ENCODE measurements around the gene METRN. TPM values are rescaled to one million over a fixed set of nuclear protein-coding genes. Genes with fewer than 3 reads are reported as not detected.

METRN gene
- total RNA-seq, 1 donor from 2014 or later = 60.4 TPM

DNA sequence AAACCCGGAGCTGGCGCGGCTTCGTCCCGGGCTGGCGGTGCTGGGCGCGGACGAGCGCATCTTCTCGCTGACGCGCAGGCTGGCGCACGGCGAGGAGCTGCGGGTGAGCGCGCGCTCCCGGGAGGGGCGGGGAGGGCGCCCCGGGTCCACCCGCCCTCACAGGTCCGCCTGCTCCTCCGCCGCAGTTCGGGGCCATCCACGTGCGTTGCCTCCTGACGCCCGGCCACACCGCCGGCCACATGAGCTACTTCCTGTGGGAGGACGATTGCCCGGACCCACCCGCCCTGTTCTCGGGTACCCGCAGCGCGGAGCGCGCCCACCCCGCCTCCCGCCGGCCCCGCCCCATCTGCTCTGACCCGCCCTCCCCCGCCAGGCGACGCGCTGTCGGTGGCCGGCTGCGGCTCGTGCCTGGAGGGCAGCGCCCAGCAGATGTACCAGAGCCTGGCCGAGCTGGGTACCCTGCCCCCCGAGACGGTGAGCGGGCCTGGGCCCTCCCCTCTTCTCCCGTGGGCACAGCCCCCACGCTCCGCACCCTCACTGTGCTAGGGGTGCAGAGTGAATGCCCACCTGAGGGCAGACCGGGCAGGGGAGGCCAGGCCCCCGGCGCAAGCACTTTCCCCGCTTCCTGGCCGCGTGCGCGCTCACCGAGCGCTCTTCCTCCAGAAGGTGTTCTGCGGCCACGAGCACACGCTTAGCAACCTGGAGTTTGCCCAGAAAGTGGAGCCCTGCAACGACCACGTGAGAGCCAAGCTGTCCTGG, 13.4 kb downstream of the METRN start:
- DNase-seq (ENCODE audit: missing footprints) (no peak), ATAC-seq (peak; percentile 25)
- intact Hi-C loops (cut with DNase I) = no loop called here

DNA sequence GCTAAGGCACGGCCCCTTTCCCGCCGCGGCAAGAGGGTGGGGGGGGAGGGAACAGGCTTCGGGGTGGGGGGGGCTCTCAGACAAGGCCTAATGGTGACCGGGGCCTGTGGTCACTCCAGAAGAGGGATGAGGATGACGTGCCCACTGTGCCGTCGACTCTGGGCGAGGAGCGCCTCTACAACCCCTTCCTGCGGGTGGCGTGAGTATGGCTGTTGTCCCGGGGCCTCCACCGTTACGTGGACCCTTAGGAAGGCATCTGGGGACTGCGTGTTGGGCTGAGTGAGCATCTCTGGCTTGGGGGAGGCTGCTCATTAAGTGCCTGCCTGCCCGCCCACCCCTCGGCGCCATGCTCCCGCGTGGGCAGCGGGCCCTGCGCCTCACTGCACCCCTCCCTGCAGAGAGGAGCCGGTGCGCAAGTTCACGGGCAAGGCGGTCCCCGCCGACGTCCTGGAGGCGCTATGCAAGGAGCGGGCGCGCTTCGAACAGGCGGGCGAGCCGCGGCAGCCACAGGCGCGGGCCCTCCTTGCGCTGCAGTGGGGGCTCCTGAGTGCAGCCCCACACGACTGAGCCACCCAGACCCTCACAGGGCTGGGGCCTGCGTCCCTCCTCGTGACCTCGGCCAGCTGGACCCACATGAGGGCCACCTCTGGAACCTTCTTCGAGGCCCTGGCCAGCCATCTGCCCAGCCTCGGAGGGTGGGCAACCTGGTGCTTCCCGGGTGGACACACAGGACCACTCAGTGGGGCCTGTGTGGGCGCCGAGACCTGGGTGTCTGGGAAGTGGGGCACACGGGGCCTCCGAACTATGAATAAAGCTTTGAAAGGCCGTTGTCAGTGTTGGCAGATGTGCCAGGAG, 14.2 kb downstream of the METRN start:
- intact Hi-C loops (cut with DNase I) = no loop called here
- DNase-seq (ENCODE audit: missing footprints) = no peak
- ATAC-seq = no peak

DNA sequence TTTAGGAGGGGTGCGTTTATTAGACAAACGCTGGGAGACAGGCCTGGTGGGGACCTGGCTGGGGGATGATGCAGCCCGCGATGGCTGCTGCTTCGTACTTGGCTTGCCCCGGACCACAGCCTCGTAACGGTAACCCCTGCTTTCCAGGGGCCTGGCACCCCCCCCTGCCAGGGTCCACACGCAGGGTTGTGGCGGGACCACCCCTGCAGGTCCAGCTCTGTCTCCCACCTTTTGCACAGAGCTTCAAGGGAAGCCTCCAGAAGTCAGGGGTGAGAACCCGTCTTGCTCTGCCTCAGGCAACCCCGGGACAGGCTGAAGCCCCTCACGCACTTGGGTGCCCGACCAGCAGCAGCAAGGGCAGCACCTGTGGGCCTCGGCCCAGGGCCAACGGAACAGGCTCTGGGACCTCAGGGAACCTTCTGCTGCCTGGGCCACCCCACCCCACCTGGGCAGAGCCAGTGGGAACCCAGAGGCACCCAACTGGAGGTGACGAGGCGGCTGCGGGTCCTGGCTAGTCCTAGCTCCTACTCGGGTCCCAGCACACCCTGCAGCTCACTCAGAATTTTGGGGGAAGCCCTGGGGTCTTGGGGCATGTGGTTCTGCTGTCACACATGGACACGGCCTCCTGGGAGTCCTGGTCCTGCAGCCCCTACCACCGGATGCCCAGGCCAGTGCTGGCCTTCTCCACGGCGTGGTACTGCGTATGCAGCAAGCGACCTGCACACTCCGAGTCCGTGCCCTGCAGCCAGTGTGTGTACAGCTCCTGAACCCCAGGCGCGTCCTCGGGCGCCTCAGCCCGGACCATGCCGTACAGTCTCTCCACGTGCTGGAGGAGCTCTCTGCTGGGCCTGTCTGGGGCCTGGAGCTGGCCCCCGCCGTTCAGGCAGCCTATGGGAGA, 15.1 kb downstream of the METRN start:
- intact Hi-C loops (cut with DNase I) = no loop called here
- ATAC-seq = no peak
- no peak for DNase-seq (ENCODE audit: missing footprints)

DNA sequence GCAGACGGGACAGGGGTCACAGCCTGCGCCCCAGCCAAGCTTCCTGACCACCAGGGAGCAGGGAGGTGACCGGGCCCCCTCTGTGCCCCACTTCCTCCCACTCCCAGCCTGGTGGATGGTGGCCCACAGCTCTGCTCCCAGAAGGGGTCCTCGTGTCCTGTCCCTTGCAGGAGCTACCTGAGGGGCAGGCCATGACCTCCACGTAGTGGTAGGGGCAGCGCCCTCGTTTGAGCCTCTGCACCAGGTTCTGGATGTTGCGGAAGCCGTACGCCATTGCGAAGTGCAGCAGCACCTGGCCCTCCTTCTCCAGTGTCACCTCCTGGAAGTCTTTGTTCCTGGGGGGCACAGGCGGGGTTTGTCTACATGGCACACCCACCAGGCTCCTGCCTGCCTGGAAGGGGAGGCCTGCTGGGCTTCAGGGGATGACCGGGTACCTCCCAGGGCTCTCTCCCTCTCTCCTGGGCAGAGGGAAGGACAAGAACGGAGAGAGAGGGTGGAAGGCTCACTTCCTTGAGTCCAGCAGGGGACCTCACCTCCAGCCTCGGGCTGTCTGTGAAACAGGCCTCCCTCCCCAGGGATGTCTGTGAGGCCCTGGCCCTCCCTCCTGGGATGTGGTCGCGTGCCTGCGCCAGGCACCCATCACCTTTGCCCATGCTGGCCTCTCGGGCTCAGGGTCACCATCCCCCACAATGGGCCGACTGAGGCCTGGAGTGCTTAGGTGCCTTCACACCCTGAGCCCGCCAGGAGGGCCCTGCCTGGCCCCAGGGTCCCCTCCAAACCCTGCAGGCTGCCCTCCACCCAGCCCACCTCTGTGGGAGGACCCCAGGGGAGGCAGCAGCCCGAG, 16.0 kb downstream of the METRN start:
- ATAC-seq (no peak), DNase-seq (ENCODE audit: missing footprints) (no peak)
- intact Hi-C loops (cut with DNase I) = no loop called here

DNA sequence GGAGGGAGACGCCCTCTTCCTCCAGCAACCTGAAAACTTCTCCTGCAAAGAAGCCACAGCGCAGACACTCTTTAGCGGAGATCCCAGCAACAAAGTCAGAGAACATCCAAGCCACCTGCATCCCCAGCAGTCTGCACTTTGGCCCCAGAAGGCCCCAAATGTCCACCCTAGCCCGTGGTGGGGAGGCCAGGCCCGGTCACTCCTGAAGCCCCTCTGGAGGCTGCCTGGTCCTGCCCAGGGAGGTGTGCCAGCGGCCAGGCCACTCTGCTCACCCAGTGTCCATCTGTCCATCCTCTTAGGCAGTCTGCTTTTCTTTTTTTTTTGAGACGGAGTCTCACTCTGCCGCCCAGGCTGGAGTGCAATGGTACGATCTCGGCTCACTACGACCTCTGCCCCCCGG, 17.4 kb downstream of the METRN start:
- DNase-seq (ENCODE audit: missing footprints) (peak; percentile 45), ATAC-seq (no peak)
- intact Hi-C loops (cut with DNase I) = no loop called here

DNA sequence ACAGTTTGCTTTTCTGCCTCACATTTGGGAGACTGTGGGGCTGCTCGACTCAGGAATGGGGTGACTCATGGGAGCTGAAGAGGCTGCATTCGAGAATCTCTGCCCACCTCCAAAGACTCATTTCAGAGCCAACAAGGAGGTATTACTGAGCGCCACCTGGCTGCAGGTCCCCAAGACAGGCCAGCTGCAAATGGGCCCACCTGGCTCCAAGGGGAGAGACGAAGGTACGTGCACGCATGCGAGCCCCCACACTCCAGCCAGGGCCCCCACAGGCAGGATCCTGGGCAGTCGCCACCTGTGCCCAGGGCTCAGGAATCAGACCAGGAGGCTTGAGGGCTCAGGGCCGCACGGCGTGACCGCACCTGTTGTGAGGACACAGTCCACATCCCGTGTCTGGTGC, 18.0 kb downstream of the METRN start:
- peak; percentile 20 for DNase-seq (ENCODE audit: missing footprints)
- ATAC-seq = no peak
- intact Hi-C loops (cut with DNase I) = no loop called here

DNA sequence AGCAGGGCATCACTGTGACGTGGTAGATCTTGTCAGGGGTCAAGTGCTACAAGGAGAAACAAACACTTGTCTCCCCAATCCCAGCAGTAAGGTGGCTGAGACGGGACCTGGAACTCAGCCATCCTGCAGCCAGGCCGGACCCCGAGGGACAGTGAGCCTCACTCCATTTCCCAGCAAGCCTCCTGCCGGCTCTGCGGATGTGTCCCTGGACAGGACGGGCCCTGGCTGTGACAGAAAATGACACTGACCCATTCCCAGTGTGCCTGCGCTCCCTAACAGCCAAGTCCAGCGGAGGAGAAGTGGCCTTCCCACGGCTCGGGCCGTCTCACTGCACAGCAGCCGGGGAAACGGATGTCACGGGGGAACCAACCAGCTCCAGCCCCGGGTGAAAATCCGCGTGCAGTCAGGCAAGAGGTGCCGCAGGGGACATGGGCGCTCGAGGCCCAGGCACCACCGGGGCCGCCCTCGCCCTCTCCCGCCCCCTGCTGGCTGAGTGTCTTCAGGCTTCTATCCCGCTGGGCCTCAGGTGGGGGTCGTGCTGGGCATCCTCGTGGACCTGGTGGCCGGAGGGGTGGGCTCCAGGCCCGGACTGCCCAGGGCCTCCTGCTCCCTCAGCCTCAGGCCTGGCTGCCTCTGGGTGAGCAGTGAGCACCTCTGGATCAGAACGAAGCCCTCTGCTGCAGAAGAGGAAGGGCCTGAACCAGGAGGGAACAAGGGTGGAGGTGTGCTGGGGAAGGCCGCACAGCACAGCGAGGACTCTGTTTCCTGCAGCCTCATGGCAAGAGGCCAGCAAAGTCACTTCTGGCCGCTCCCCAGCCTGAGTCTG, 18.7 kb downstream of the METRN start:
- DNase-seq (ENCODE audit: missing footprints) (peak; percentile 65), ATAC-seq (no peak)
- intact Hi-C loops (cut with DNase I) = no loop called here

DNA sequence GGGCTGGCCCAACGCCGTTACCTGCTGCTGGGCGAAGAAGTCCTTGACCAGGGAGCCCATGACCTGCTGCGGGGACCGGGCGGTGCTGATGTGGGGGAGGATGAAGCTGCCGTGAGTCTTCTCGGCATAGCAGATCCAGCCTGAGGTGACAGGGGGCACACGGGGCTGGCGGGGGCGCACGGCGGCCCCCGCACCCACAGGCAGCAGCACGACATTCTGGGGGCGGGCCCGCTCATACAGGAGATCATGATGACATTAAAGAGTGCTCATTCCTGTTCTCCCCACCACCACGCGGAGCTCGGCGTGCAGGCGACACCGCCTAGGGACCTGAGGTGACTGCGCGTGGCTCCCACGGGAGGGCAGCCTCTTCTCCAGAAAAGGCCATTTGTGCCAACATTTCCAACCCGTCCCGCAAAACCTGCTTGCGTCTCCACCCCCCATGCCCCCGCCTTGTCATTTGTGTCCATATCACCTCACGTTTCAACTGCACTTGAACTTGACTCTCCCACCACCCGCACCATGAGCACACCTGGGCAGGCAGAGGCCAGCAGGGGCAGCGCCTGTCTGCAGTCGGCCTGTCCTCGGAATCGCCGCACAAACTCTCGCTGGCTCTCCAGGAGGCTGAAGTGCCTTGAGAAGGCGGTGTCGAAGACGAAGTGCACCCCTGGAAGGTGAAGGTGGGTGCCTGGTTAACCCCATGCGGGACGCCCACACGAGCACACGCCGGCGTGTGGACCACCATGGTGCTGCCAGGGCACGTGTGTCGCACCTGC, 19.5 kb downstream of the METRN start:
- ATAC-seq (no peak), DNase-seq (ENCODE audit: missing footprints) (peak; percentile 56)
- intact Hi-C loops (cut with DNase I) = no loop called here

DNA sequence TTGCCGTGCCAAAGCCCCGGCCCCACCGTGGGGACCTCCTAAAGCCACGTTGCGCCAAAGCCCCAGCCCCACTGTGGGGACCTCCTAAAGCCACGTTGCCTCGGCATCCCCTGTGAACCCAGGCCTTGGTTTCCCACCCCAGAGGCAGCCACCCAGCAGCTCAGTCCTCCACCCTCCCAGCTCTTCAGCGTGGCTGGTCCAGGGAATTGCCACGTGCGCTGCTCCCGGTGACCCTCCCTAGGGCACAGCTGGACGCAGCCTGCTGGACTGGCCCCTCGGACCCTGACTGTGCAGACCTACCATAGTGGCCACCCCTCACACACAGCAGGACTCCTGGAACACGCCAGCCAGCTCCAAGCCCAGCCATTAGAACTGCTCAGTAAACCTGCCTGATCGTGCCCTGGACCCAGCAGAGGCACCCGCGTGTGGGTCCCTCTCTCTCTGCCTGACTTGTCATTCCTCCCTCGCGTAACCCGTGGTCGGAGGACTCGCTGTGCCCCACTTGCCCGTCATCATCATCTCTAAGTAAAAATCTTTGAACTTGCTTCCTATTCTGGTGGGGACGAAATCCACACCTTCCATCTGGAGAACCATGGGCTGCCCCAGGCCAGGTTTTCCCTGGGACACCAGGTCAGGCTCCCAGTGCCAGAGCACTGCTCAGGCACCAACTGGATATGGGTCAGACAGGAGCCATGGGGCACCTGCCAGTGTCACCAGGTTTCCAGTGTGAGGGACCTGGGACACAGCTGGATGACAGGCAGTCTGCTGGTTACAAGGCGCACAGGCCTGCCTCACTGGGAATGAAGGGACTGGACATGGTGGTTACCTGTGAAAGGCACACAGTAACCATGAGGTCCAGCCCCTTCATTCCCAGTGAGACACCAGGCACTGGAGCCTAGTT, 20.3 kb downstream of the METRN start:
- ATAC-seq = no peak
- intact Hi-C loops (cut with DNase I) = no loop called here

DNA sequence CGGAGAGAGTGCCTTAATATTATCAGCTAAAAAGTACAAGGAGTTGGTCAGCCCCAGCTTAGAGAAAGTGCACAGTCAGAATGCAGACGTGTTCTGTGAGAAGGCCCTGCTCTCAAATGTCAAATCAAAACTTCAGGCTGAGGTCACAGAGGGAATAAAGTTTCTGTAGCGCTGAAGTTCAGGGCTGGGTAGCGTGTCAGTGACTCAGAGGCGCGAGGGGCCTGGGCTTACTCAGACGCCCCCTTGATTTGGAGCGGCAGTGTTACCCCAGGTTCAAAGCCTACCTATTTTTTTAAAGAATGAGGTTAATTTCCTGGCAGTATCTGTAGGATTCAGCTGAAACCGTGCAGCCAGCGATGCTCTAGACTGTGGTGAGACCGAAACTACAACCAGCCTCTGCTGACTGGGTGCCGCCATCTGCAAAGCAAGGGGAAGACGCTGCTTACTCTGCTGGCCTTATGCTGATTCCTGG, 21.1 kb downstream of the METRN start:
- ATAC-seq (no peak), DNase-seq (ENCODE audit: missing footprints) (peak; percentile 17)
- intact Hi-C loops (cut with DNase I) = no loop called here

More for the DNA sequence above, 20.3 kb downstream of the METRN start:
- peak; percentile 42 for DNase-seq (ENCODE audit: missing footprints)

DNA sequence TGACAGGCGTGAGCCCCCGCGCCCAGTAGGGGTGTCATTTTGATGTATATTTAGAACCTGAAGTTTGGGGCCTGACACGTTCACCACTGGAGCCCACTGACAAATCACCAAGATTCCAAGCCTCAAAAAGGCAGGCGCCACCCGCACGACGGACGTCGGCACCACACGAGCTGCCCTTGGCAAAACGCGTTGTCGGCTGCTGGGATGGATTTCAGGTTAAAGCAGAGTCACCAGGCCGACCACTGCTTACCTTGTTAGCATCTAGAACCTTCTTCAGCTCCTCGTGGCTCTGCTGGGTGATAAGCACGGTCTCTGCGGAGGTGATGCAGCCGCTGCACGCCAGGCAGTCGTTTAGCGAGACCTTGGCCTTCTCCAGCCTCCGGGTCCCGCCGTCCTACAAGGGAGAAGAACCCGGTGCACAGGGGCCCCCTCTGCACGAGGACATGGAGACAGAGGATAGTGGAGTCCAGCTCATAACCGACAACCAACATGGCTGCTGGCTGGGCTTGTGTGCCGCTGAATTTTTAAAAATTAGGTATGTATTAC, 22.1 kb downstream of the METRN start:
- intact Hi-C loops (cut with DNase I) = no loop called here
- no peak for ATAC-seq

DNA sequence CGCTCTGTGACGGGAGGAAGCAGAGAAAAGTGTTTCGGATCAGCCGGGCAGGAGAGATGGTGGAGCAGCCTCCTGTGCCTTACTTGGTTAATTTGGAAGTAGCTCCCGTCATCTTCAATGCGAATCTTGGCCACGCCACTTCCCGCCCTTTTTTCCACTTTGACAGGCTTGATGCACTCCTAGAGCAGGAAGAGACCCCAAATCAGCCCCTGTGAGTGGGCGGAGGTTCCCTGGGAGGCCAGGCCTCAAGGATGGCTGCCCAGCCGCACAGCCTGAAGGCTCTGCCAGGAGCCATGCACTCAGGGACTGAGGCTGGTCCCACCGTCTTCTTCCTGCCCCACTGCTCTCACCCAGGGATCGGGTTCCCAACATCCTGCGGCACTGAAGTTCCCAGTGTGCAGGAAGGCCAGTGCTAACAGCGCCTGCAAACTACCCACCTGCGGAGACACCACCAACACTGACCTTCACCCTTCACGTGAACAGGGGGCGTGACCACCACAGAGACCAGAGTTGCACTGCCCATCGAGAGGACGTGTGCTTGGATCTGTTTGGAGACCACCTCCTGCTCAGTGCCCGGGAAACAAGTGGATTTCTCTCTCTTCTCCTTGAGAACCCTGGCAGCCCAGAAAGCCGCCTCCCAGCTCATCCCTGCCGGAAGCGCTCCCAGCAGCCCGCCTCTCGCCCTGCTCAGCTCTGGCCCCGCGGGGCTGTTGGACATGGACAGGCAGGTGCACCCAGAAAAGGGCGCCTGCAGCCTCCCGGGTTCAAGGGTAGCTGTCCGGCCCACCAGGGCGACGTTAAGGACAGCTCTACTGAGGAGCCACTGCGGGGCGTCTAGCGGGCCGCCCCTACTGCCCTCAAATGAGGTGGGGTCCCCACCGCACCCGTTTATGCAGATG, 24.9 kb downstream of the METRN start:
- intact Hi-C loops (cut with DNase I) = loop anchor here (2.0 kb wide), 1 partner anchor 25 kb away; the partner anchor contains the start of gene METRN
- peak; percentile 47 for DNase-seq (ENCODE audit: missing footprints)
- ATAC-seq = no peak

More for the DNA sequence above, 22.1 kb downstream of the METRN start:
- DNase-seq (ENCODE audit: missing footprints) = peak; percentile 16

DNA sequence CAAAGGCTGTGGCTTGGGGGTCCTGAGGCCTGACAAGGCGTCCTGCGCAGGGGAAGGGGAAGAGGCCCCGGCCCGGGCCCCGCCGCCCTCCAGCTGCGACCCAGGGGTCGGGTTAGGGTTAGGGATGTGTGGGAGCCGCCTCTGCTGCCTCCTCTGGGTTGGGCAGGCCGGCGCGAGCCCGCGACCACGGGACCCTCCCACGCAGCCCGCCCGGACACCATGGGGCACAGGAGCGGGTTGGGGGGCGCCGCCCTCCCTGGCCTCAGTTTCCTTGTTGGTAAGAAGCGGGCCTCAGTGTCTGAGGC, 25.5 kb downstream of the METRN start:
- intact Hi-C loops (cut with DNase I) = loop anchor here (2.0 kb wide), 1 partner anchor 26 kb away; the partner anchor contains the start of gene METRN
- ATAC-seq (peak; percentile 14), DNase-seq (ENCODE audit: missing footprints) (no peak)

DNA sequence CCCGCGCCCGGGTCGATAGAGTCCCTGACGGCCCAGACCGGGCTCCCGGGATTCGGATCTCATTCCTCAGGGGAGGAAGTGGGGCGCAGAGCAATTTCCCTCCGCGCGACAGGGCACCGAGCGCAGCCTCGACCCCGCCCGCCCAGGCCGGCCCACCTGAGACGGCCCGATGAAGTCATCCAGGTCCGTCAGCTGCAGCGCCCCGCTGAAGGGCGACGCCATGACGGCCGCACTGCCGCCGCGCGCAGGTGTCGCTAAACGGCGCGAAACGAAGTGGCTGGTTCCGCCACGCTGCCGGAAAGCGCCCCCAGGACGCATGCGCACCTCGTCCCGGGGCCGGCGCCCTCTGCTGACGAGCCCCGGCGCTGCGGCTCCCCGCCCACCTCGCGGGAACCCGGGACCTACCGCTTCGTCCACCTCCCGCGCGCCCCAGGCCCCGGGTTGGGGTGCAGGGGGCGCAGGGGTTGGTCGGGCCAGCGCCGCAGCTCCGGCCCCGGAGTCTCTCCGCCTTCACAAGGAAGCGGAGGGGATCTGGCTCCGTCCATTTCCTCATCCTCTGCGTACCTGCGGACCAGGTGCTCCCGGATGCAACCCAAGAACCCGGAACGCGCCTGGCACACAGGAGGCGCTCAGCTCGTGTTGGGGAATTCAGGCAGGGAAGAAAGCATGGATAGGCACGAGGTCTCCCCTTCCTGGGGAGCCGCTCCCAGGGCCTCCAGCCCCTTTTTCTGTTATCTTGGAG, 26.0 kb downstream of the METRN start, which contains the start of gene CIAO3:
Gene CIAO3 (minus strand): TSS at position 234 of the 742 bp plus-strand sequence. CDS start 12 bp downstream, at position 222.
- ATAC-seq = peak; percentile 91
- intact Hi-C loops (cut with DNase I) = loop anchor here (2.0 kb wide), 1 partner anchor 26 kb away; the partner anchor contains the start of gene METRN

More for the DNA sequence above, 26.0 kb downstream of the METRN start, which contains the start of gene CIAO3:
- peak; percentile 95 for DNase-seq (ENCODE audit: missing footprints)

Data from Right ventricle myocardium inferior (tissue), 1 donor.